NT2/D1 (cell line): ENCODE results near the gene FAM171A1.

Source experiments
- YY1 ChIP-seq: IDR thresholded peaks from 2 replicates; pipeline ENCODE4 v1.6.1; 2011; ENCODE audit not compliant: insufficient read length, insufficient read depth
- ZNF274 ChIP-seq: IDR thresholded peaks from 2 replicates; pipeline ENCODE4 v1.6.1; 2011; ENCODE audit warnings: mild to moderate bottlenecking, low read depth, low read length

- TF ChIP-seq YY1, result no peak
- no peak for TF ChIP-seq ZNF274
These were observed 64.3 kb downstream of the FAM171A1 start for GRCh38 chr10:15306735-15307280.
